Testis (tissue), 3 donors: ENCODE data around the gene EEIG2. TPM values are rescaled to one million over a fixed set of nuclear protein-coding genes. Genes with fewer than 3 reads are reported as not detected.

Experiments used
- DNase-seq: peaks from one replicate; pipeline ENCODE4 v3.0.0-alpha.2; 2019
- H3K27ac ChIP-seq, 2 donors: fragments of 200-600 bp; sonication (generic); one replicate each; pipeline ENCODE4 v1.5.1; 2019
- H3K27me3 ChIP-seq: fragments of 200-600 bp; sonication (generic); one replicate; pipeline ENCODE4 v1.5.1; 2019
- H3K36me3 ChIP-seq: fragments of 200-600 bp; sonication (generic); one replicate; pipeline ENCODE4 v1.5.1; 2017; ENCODE audit warnings: low read depth; ENCODE audit errors: missing control alignments
- H3K4me1 ChIP-seq: fragments of 200-600 bp; sonication (generic); one replicate; pipeline ENCODE4 v1.5.1; 2019
- H3K4me3 ChIP-seq, 2 donors: fragments of 200-600 bp; sonication (generic); one replicate each; pipeline ENCODE4 v1.5.1; 2017 to 2019
- H3K9me3 ChIP-seq: fragments of 200-600 bp; sonication (generic); one replicate; pipeline ENCODE4 v1.5.1; 2017
- POLR2A ChIP-seq: fragments of 450-650 bp; IDR thresholded peaks from one replicate; pipeline ENCODE4 v1.6.1; 2017; ENCODE audit warnings: antibody characterized with exemption, mild to moderate bottlenecking, moderate library complexity
- WGBS, 2 donors: methylation state at CpG; one replicate each; pipeline ENCODE4 v1.1.5; 2018; 5-methylcytosine and 5-hydroxymethylcytosine counted together
- intact Hi-C: fragments of 100-400 bp; cut with DNase I; formaldehyde crosslinking; loops from one replicate; pipeline ENCODE4 v1.15.1; 2023; ENCODE audit warnings: low total_unique reads
- polyA plus RNA-seq: library from polyadenylated mRNA; stranded (reverse); fragments of 350-450 nt; fragmentation: Illumina TruSeq; extraction: RNeasy Lipid Tissue Mini Kit (QIAGEN cat#74804); gene quantifications from one replicate; pipeline ENCODE4 v1.2.3, GENCODE V29; 2014; ENCODE audit warnings: low read depth, low replicate concordance; ENCODE audit not compliant: insufficient read depth
- total RNA-seq, 2 donors: library from RNA; depleted of rRNA; stranded (reverse); fragments of >200 nt; gene quantifications; one replicate each; pipeline ENCODE4 v1.2.3, GENCODE V29; 2016
- TF ChIP-seq, protein P1 (sequence below), 3 experiments: fragments of 450-650 bp in 2 of 3; fragments of 200-600 bp in 1 of 3; sonication (generic) in 1 of 3; IDR thresholded peaks; one replicate each; pipeline ENCODE4 v1.5.1; 2016 to 2019; ENCODE audit warnings: antibody characterized with exemption in 3 of 3, mild to moderate bottlenecking in 2 of 3, moderate library complexity in 1 of 3

Gene EEIG2
- total and polyA plus RNA-seq, 3 donors from 2014 or later: 11.6 to 20.6 (median 14.7) TPM

DNA sequence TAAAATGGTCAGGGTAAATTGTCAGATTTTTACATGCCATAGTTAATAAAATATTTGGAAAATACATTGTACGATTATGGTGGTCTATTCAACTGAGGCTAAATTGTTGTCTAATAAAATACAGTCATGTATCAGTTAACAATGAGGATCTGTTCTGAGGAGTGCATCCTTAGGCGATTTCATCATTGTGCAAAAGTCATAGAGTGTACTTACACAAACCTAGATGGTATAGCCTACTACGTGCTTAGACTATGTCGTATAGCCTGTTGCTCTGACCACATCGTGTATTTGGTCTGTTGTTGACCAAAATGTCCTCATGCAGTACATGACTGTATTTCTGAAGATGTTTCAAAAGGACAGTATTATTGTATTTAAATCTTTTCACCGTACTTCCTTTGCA is 5.2 kb downstream of the EEIG2 start:
- no peak for TF ChIP-seq POLR2A
- TF ChIP-seq, protein P1, sequence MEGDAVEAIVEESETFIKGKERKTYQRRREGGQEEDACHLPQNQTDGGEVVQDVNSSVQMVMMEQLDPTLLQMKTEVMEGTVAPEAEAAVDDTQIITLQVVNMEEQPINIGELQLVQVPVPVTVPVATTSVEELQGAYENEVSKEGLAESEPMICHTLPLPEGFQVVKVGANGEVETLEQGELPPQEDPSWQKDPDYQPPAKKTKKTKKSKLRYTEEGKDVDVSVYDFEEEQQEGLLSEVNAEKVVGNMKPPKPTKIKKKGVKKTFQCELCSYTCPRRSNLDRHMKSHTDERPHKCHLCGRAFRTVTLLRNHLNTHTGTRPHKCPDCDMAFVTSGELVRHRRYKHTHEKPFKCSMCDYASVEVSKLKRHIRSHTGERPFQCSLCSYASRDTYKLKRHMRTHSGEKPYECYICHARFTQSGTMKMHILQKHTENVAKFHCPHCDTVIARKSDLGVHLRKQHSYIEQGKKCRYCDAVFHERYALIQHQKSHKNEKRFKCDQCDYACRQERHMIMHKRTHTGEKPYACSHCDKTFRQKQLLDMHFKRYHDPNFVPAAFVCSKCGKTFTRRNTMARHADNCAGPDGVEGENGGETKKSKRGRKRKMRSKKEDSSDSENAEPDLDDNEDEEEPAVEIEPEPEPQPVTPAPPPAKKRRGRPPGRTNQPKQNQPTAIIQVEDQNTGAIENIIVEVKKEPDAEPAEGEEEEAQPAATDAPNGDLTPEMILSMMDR (IDR thresholded peaks at IDR 0.05): no peak
- H3K27me3 ChIP-seq: no peaks in the 10 kb centered on the region
- DNase-seq: no peak
- H3K4me3 ChIP-seq: no peak overlapping the region
- H3K27ac ChIP-seq: no peak overlapping the region
- WGBS, 2 donors: 74 to 76% methylated on average over 6 of the region's 6 CpGs
- H3K9me3 ChIP-seq: no peaks in the 10 kb centered on the region
- H3K36me3 ChIP-seq: no peaks in the 10 kb centered on the region
- H3K4me1 ChIP-seq: peaks cover 5% of the 10 kb centered on the region
- intact Hi-C loops: no loop called here

DNA sequence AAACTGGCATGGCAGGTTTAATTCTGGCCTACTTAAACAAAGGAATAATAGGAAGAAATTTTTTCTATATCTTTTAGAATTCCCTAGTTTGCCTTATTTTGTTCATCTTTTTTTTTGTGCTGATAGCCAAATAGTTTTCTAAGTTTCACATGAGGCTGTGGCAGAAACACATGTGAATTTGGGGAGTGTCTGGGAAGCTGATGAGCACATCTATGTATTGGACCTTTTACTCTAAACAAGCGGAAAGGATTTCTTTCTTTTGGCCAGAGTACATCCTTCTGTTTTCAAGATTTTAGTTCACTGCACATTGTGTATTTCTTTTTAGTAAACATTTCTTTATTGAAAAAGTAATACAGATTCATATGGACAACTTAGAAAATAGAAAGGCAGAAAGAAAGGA is 5.6 kb downstream of the EEIG2 start:
- Histone ChIP-seq H3K27ac (no peak overlapping the region), H3K4me1 (peaks cover 5% of the 10 kb centered on the region), H3K9me3 (no peaks in the 10 kb centered on the region), H3K4me3 (no peak overlapping the region), H3K36me3 (no peaks in the 10 kb centered on the region), H3K27me3 (no peaks in the 10 kb centered on the region)
- TF ChIP-seq, protein P1 (IDR thresholded peaks at IDR 0.05): no peak
- no peak for TF ChIP-seq POLR2A
- 54 to 62% methylated on average over 1 of the region's 1 CpG for WGBS, 2 donors
- DNase-seq: no peak
- intact Hi-C loops: no loop called here

DNA sequence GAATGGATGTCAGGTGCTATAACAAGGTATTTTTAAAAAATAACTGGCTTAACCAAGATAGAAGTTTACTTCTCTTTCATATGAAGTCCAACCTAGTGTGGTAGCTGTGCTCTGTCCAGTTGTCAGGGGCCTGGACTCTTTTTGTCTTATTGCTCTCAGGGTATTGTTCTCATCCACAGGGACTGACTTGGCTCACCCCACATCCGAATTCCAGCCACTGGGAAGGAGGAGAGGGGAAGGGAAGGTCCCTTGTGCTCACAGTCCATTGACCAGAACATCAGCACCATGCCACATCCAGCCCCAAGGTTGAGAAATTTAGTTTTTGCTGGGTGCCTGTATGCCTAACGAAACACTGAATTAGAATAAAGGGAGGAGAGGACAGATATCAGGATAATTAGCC is 8.7 kb downstream of the EEIG2 start:
- no peaks in the 10 kb centered on the region for H3K27me3 ChIP-seq
- no peak overlapping the region for H3K4me3 ChIP-seq
- H3K9me3 ChIP-seq: no peaks in the 10 kb centered on the region
- intact Hi-C loops: no loop called here
- no peaks in the 10 kb centered on the region for H3K36me3 ChIP-seq
- WGBS, 2 donors: 80 to 85% methylated on average over 2 of the region's 2 CpGs
- TF ChIP-seq POLR2A: no peak
- TF ChIP-seq, protein P1 (IDR thresholded peaks at IDR 0.05): no peak
- no peak overlapping the region for H3K27ac ChIP-seq
- no peaks in the 10 kb centered on the region for H3K4me1 ChIP-seq
- DNase-seq: no peak

DNA sequence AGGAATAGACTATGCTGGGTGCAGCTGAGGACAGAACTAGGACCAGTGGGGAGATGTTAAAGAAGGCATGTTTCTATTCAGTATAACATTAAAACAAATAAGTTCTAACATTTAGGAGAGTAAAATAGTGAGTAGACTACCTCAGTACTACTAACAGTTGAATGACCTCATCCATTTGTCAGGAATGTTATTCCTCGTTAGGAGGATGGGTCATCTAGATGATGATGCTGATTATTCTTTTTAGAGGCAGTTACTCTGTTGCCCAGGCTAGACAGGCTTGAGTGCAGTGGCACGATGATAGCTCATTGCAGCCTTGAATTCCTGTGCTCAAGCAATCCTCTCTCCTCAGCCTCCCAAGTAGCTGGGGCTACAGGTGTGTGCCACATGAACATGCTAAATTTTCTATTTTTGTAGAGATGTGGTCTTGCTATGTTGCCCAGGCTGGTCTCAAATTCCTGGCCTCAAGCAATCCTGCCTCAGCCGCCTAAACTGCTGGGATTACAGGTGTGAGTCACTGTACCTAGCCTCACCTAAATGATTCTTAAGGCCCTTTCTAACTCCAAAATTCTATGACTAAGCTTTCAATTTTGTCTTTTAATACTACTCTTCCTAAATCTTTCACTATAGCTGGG is 9.3 kb downstream of the EEIG2 start:
- TF ChIP-seq, protein P1 (IDR thresholded peaks at IDR 0.05): no peak
- no peak for TF ChIP-seq POLR2A
- intact Hi-C loops: no loop called here
- 88 to 94% methylated on average over 3 of the region's 3 CpGs for WGBS, 2 donors
- DNase-seq: no peak
- no peaks in the 10 kb centered on the region for H3K27me3 ChIP-seq
- no peaks in the 10 kb centered on the region for H3K36me3 ChIP-seq
- no peaks in the 10 kb centered on the region for H3K4me1 ChIP-seq
- H3K27ac ChIP-seq: no peak overlapping the region
- no peak overlapping the region for H3K4me3 ChIP-seq
- no peaks in the 10 kb centered on the region for H3K9me3 ChIP-seq

DNA sequence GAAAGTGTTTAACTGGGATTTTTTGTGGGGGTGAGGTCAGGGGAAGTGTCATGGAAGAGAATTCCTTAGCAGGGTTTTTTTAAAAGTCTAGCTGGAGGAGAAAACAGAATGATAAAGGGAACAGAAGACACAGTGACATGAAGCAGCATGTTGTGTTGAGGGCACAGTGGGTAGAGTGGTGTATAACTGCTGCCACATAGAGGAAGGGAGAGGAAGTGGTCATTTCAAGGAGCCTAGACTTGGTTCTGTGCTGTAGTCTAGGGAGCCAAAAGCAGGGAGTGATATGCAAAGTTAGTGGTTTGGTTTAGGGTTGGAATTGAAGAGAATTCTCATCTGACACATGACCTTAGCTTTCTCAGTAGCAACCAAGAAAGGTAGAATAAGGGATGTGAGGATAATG is 10.2 kb downstream of the EEIG2 start:
- DNase-seq: peak; percentile 20
- TF ChIP-seq POLR2A: no peak
- TF ChIP-seq, protein P1 (IDR thresholded peaks at IDR 0.05): no peak
- no peaks in the 10 kb centered on the region for H3K36me3 ChIP-seq
- H3K27ac ChIP-seq: no peak overlapping the region
- H3K4me1 ChIP-seq: no peaks in the 10 kb centered on the region
- H3K9me3 ChIP-seq: no peaks in the 10 kb centered on the region
- no peak overlapping the region for H3K4me3 ChIP-seq
- intact Hi-C loops: no loop called here
- no peaks in the 10 kb centered on the region for H3K27me3 ChIP-seq
